Small intestine (tissue), 7 donors: ENCODE results near the gene NAIF1. TPM values are rescaled to one million over a fixed set of nuclear protein-coding genes. Genes with fewer than 3 reads are reported as not detected.
"Not testable (repeated sequence)": the region's sequence is repeated elsewhere in the genome, so short reads cannot be mapped to it uniquely, and the experiment has no call there.

Source experiments
- DNase-seq, 2 donors: peaks; one replicate each; pipeline versions ENCODE4 v3.0.0 to v3.0.0-alpha.2; 2013
- FAIRE-seq: peaks from 2 replicates; lab custom pipeline; 2012; peaks lifted over from hg19 to GRCh38; lab: Jason Lieb, UNC
- H3K27ac ChIP-seq, 3 donors: one replicate each; pipeline ENCODE4 v1.5.1; 2013; ENCODE audit warnings: low read length in 2 of 3, mild to moderate bottlenecking in 2 of 3, control low read depth in 1 of 3, inconsistent platforms in 1 of 3, low read depth in 1 of 3, moderate library complexity in 1 of 3
- H3K27me3 ChIP-seq, 3 donors: one replicate each; pipeline ENCODE4 v1.6.1; 2013; ENCODE audit warnings: low read length in 3 of 3, inconsistent platforms in 1 of 3; ENCODE audit not compliant: control insufficient read depth in 3 of 3, insufficient read depth in 3 of 3
- H3K36me3 ChIP-seq, 3 donors: one replicate each; pipeline ENCODE4 v1.6.1; 2013; ENCODE audit warnings: low read length in 3 of 3, inconsistent platforms in 1 of 3, low read depth in 1 of 3, mild to moderate bottlenecking in 1 of 3, moderate library complexity in 1 of 3; ENCODE audit not compliant: control insufficient read depth in 3 of 3, insufficient read depth in 2 of 3
- H3K4me1 ChIP-seq, 3 donors: one replicate each; pipeline ENCODE4 v1.6.1; 2013; ENCODE audit warnings: low read length in 2 of 3, inconsistent platforms in 1 of 3, low read depth in 1 of 3, mild to moderate bottlenecking in 1 of 3, moderate library complexity in 1 of 3; ENCODE audit not compliant: control insufficient read depth in 3 of 3, insufficient read depth in 2 of 3
- H3K4me3 ChIP-seq, 3 donors: one replicate each; pipeline ENCODE4 v1.5.1; 2013; ENCODE audit warnings: low read length in 3 of 3, control low read depth in 1 of 3, inconsistent platforms in 1 of 3, low read depth in 1 of 3, mild to moderate bottlenecking in 1 of 3, moderate library complexity in 1 of 3
- H3K9me3 ChIP-seq, 2 donors: one replicate each; pipeline ENCODE4 v1.6.1; 2013; ENCODE audit warnings: low read depth in 1 of 2, low read length in 1 of 2; ENCODE audit not compliant: control insufficient read depth in 2 of 2, insufficient read depth in 1 of 2
- WGBS, 3 donors: extraction: QIAGEN DNeasy Blood & Tissue Kit; methylation state at CpG; one replicate each; pipeline ENCODE4 v1.1.7; 2013; 5-methylcytosine and 5-hydroxymethylcytosine counted together
- polyA plus RNA-seq, 4 donors: library from polyadenylated mRNA; stranded (reverse) in 3 of 4; unstranded in 1 of 4; fragments of 200-250 nt in 3 of 4; fragments of 120-200 nt in 1 of 4; gene quantifications; one replicate each; pipeline versions ENCODE4 v1.2.1 to v1.2.3, GENCODE V29; 2013
- donor health status: healthy with polysubstance abuse.
- donor health status: control.
- donor health status: control.
- donor health status: Bipolar disorder and iron deficiency.
- donor health status: healthy.

The NAIF1 gene
- polyA plus RNA-seq, 4 donors, result 8.1 to 10.0 (median 9.0) TPM

DNA sequence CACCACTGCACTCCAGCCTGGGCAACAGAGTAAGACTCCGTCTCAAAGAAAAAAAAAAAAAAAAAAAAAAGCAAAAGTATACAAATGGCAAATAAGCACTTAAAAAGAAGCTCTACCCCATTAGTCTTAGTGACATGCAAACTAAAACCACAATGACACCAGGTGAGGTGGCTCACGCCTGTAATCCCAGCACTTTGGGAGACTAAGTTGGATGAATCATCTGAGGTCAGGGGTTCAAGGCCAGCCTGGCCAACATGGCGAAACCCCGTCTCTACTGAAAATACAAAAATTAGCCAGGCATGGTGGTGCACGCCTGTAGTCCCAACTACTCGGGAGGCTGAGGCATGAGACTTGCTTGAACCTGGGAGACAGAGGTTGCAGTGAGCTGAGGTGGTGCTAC lies 21.7 kb downstream of the NAIF1 start:
- peaks cover 0 to 18% (median 0%) of the 10 kb centered on the region in 3 donors for H3K4me1 ChIP-seq
- H3K27ac ChIP-seq, FAIRE-seq, H3K9me3 ChIP-seq, H3K4me3 ChIP-seq, H3K27me3 ChIP-seq, DNase-seq, H3K36me3 ChIP-seq: not testable (repeated sequence)
- 82 to 86% (median 82%) methylated on average over 5 to 6 of the region's 6 CpGs for WGBS, 3 donors

GRCh38 chr9:128043467-128043868 lies 23.7 kb downstream of the NAIF1 start:
- peaks cover 0 to 8% (median 0%) of the 10 kb centered on the region in 3 donors for H3K4me1 ChIP-seq
- H3K27ac ChIP-seq, result peak overlapping the region in 1 of 3 donors; percentile 26
- H3K36me3 ChIP-seq, result no peaks in the 10 kb centered on the region
- no peaks in the 10 kb centered on the region for H3K9me3 ChIP-seq
- FAIRE-seq, result no peak
- no peak overlapping the region for H3K4me3 ChIP-seq
- DNase-seq, result peak; percentile 64 to 65
- WGBS, 3 donors, result 43 to 71% (median 66%) methylated on average over 6 to 7 of the region's 7 CpGs
- no peaks in the 10 kb centered on the region for H3K27me3 ChIP-seq

- Histone ChIP-seq H3K27ac (no peak overlapping the region), H3K4me3 (no peak overlapping the region), H3K4me1 (peaks cover 0 to 8% (median 0%) of the 10 kb centered on the region in 3 donors), H3K27me3 (no peaks in the 10 kb centered on the region), H3K36me3 (no peaks in the 10 kb centered on the region), H3K9me3 (no peaks in the 10 kb centered on the region)
- WGBS, 3 donors, result 81 to 91% (median 91%) methylated on average over 7 of the region's 7 CpGs
- DNase-seq (no peak), FAIRE-seq (no peak)
Observed at GRCh38 chr9:128042043-128042442, 25.1 kb downstream of the NAIF1 start.

- H3K4me1 ChIP-seq, DNase-seq, H3K27me3 ChIP-seq, FAIRE-seq, H3K9me3 ChIP-seq, H3K27ac ChIP-seq, H3K4me3 ChIP-seq, H3K36me3 ChIP-seq: not testable (repeated sequence)
- 77 to 90% (median 90%) methylated on average over 2 to 3 of the region's 3 CpGs for WGBS, 3 donors
Observed at GRCh38 chr9:128040783-128041182, 26.3 kb downstream of the NAIF1 start.

DNA sequence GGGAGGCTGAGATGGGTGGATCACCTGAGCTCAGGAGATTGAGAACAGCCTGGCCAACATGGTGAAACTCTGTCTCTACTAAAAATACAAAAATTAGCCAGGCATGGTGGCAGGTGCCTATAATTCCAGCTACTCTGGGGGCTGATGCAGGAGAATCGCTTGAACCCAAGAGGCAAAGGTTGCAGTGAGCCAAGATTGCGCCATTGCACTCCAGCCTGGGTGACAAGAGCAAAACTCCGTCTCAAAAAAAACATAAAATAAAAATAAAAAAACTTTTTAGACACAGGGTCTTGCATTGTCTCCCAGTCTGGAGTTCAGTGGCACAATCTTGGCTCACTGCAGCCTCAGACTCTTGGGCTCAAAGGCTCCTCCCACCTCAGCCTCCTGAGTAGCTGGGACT lies 30.6 kb downstream of the NAIF1 start:
- not testable (repeated sequence) for DNase-seq, H3K36me3 ChIP-seq, H3K27ac ChIP-seq, H3K9me3 ChIP-seq, H3K4me1 ChIP-seq, H3K4me3 ChIP-seq, FAIRE-seq, H3K27me3 ChIP-seq
- 70 to 82% (median 74%) methylated on average over 3 of the region's 3 CpGs for WGBS, 3 donors

GRCh38 chr9:128034821-128035652 lies 32.1 kb downstream of the NAIF1 start:
- Histone ChIP-seq H3K4me3 (no peak overlapping the region), H3K9me3 (no peaks in the 10 kb centered on the region), H3K27ac (peak overlapping the region in 1 of 3 donors; percentile 2), H3K4me1 (peaks cover 0 to 2% (median 0%) of the 10 kb centered on the region in 3 donors), H3K36me3 (no peaks in the 10 kb centered on the region), H3K27me3 (no peaks in the 10 kb centered on the region)
- DNase-seq (peak; percentile 93 to 95), FAIRE-seq (no peak)
- WGBS, 3 donors, result 20 to 32% (median 28%) methylated on average over 8 of the region's 8 CpGs

- no peak overlapping the region for H3K27ac ChIP-seq
- no peak overlapping the region for H3K4me3 ChIP-seq
- no peaks in the 10 kb centered on the region for H3K9me3 ChIP-seq
- no peaks in the 10 kb centered on the region for H3K27me3 ChIP-seq
- H3K36me3 ChIP-seq, result no peaks in the 10 kb centered on the region
- FAIRE-seq (no peak), DNase-seq (no peak)
- 65 to 83% (median 74%) methylated on average over 4 of the region's 4 CpGs for WGBS, 3 donors
- peaks cover 0 to 2% (median 0%) of the 10 kb centered on the region in 3 donors for H3K4me1 ChIP-seq
Observed at GRCh38 chr9:128033609-128034008, 33.5 kb downstream of the NAIF1 start.

GRCh38 chr9:128027705-128028104 lies 39.4 kb downstream of the NAIF1 start:
- H3K27ac ChIP-seq, result peak overlapping the region in 1 of 3 donors; percentile 60
- H3K4me1 ChIP-seq, result no peaks in the 10 kb centered on the region
- FAIRE-seq (no peak), DNase-seq (no peak)
- no peaks in the 10 kb centered on the region for H3K27me3 ChIP-seq
- H3K36me3 ChIP-seq, result no peaks in the 10 kb centered on the region
- WGBS, 3 donors, result 76 to 86% (median 81%) methylated on average over 4 of the region's 4 CpGs
- no peaks in the 10 kb centered on the region for H3K9me3 ChIP-seq
- no peak overlapping the region for H3K4me3 ChIP-seq
